Measurements from ENCODE around the gene RGS12. TPM values are rescaled to one million over a fixed set of nuclear protein-coding genes. Genes with fewer than 3 reads are reported as not detected.

Gene RGS12
- total and polyA plus RNA-seq, 2 experiments from 2014 or later, result 8.0 to 19.0 TPM

- Mint-ChIP-seq H3K4me1 (peaks cover 38% of the 10 kb centered on the region), H3K36me3 (ENCODE audit: low read depth) (no peaks in the 10 kb centered on the region), H3K9me3 (no peaks in the 10 kb centered on the region), H3K27ac (no peak overlapping the region), H3K4me3 (no peak overlapping the region; the same call in 2 of the 3 replicates), H3K27me3 (ENCODE audit: insufficient read depth, low read depth, poor library complexity) (peaks cover 21% of the 10 kb centered on the region)
- Histone ChIP-seq H2AFZ (no peak overlapping the region), H3K36me3 (ENCODE audit: insufficient read depth) (no peaks in the 10 kb centered on the region), H3K4me1 (ENCODE audit: insufficient read depth) (0 out of 2 replicates have a peak, but pooled peaks cover 6% of the 10 kb centered on the region), H4K20me1 (replicated peaks; ENCODE audit: insufficient read depth) (peaks cover 4% of the 10 kb centered on the region), H3K9me2 (ENCODE audit: insufficient read depth) (no peaks in the 10 kb centered on the region), H3F3A (replicated peaks; ENCODE audit: low read depth) (no peaks in the 10 kb centered on the region), H3K4me3 (no peak overlapping the region), H3K27ac (ENCODE audit: low read depth) (no peak overlapping the region), H3K79me2 (replicated peaks; ENCODE audit: insufficient read depth) (peaks cover 19% of the 10 kb centered on the region), H3K4me2 (no peak overlapping the region), H3K27me3 (ENCODE audit: insufficient read depth) (no peaks in the 10 kb centered on the region)
- no peak for DNase-seq (ENCODE audit: low spot score)
- TF ChIP-seq ZNF331 (CRISPR knock-in tag; IDR thresholded peaks at IDR 0.05; ENCODE audit: low read depth), result no peak
- no peak for TF ChIP-seq POLR2AphosphoS5 (IDR thresholded peaks at IDR 0.05; ENCODE audit: low read depth)
- no peak for TF ChIP-seq JUNB (IDR thresholded peaks at IDR 0.05; ENCODE audit: unreplicated experiment)
- TF ChIP-seq ZNF114 (CRISPR knock-in tag; IDR thresholded peaks at IDR 0.05), result no peak
- no peak for TF ChIP-seq CTCF (conservative IDR thresholded peaks at IDR 0.05; ENCODE audit: low read depth in 2 of 2)
- TF ChIP-seq CREB1 (CRISPR knock-in tag; IDR thresholded peaks at IDR 0.05; ENCODE audit: low read depth), result no peak
- no peak for TF ChIP-seq ETS1 (IDR thresholded peaks at IDR 0.05)
- no peak for TF ChIP-seq REST (IDR thresholded peaks at IDR 0.05; ENCODE audit: unreplicated experiment)
- TF ChIP-seq EZH2 (IDR thresholded peaks at IDR 0.05; ENCODE audit: low read depth, unreplicated experiment), result no peak
- no peak for ATAC-seq
These were observed 15.9 kb downstream of the RGS12 start for GRCh38 chr4:3308691-3309090.

All from GM23338 (cell line).